NCI-H526 treated with DMSO at 0.1 percent for 48 hours (cell line): ENCODE results near the gene CFAP46.

Experiments
- DNase-seq: peaks from one replicate; lab custom pipeline; 2025; lab: John Stamatoyannopoulos, UW

CFAP46 gene

DNA sequence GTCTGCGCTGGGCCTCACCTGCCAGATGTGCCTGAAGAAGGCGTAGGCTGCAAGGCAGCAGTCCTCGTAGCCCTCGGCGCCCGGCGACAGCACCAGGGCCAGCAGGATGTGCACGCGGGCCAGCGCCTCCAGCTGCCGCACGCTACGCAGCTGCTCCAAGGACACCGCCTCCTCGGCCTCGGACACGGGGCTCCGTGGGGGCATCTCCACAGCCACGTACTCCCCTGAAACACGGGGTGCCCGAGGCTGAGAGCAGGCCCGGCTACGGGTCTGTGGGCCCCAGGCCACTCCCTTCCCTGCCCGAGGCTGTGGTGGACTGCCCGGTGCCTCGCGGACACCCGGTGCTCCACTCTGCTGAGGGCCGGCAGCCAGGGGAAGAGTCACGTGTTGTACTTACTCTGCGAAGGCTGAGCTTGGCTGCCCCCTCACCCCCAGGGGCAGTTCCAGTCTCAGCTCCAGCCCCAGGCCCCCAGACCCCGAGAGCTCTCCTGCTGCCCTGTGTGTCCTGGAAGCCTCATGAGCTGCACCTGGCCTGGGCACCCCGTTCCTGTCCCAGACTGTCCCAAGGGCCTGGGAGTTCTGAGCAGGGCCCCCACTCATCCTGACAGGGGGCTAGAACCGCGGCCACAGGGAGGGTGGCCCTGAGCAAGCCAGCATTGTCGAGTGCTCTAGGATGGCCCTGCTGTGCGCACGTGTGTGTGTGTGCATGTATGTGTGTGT is 62.8 kb downstream of the CFAP46 start:
- DNase-seq, result no peak

DNA sequence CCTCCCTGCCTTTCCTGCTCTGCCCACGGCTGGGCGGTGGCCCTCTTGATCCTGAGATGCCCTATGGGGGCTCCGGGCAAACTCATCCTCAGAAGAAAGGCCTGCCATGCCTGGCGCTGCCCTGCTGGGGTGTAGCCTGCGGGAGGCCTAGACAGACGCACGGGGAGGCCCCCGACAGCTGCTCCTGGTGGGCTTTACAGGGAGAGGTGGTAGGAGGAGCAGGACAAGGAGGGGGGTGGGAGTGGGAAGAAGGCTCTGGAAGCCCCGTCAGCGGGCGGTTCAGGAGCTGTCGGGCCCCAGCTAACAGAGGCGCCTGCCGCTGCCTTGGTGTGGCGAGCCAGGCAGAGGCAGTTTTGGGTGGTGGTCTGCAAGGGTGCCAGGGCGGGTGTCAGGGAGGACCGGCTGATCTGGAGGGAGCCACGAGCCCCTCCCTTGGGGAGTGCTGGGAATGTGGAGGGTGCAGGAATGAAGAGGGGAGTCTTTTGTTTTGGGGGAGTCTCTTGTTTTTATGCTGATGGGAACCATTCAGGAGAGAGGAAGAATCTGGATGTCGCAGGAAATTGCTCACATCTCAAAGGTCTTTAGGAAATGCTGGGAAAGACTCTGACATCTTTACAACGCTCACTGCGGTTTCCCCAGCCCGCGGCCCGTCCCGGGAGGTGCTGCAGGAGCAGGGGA is 63.5 kb downstream of the CFAP46 start:
- DNase-seq, result no peak

DNA sequence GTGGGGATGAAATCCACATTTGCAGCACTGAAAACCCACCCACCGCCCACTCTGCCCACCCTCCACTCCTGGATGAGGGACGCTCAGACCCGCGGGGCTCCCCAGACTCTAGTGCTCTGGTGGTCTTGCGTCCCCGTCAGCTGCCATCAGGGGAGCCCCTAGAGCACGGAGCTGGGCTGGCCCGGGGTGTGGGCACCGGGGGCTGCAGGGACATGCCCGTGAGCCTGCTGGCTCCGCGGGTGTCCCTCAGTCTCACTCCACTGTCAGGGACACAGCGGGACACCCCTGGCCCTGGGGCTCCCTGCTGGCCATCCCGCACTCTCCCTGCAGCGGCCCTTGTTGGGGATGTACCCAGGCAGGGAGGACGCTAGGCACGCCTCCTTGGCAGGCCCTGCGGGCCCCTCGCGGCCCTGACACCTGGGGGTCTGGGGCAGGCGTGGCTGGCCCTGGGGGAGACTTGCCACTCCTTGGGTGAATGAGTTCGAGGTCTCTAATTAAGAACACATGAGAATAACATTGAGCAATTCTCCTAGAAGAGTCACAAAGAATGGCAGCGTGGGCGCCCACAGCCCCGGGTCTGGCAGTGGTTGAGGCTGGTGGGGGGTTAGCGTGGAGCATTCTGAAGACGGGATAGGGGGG is 64.2 kb downstream of the CFAP46 start:
- DNase-seq, result no peak

DNA sequence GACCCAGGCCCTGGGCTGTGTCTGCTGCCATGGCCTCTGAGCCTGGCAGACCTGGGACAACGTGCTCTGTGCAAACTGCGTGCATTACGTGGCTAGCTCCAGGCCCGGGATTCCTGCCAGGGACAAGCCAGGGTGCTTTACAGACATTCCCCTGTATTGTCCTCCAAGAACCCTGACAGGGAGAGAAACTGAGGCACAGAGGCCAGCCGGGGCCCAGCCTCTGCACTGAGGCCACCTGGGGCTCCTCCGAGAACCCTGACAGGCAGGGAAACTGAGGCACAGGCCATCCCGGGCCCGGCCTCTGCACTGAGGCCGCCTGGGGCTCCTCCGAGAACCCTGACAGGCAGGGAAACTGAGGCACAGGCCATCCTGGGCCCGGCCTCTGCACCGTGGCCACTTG is 64.9 kb downstream of the CFAP46 start:
- DNase-seq, result no peak

DNA sequence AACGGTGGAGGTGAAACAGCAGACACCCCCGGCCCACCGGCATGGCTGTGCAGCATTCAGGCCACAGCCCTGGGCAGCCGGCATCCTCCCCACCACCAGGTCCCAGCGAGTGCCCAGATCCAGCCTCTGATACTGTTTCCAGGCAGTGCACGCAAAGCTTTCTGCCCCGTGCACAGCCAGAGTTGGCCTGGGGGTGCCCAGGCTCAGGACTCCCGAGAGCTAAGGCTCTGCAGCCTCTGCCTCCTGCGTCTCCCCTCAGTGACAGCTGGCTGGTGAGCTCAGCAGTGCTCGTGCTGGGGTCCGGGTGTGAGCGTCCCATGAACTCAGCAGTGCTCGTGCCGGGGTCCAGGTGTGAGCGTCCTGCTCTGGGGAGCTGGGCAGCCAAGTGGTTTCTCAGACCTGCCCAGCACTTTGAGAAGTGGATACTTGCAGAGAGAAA is 65.4 kb downstream of the CFAP46 start:
- DNase-seq, result no peak

DNA sequence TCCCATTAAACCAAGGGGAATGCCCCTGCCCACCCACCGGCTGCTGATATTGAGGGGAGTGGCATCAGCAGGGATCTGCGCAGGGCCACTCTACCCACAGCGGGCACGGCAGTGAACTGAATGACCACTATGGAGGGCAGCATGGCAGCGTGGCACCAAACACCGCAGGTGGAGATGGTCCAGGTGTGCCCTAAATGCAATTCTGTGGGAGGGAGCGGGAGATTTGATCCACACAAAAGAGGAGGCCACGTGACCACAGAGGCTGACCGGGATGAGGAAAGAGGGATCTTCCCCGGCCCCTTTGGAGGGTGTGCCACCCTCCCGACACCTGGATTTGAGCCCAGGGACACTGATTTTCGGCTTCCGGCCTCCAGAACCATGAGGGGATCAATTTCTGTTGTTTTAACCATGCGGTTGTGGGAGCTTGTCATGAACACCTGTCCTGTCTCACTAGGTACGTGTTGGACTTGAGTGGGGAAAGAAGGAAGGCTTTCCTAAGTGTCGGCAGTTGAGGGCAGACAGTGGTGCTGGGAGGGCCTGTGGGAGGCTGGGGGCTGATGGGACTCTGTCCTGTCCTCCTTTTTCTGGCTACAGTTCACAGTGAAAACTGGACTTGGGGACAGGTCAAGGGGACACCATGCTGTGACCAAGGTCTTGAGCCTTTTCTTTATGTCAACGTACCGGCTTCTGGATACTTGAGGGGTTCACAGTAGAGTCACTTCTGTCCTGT is 66.1 kb downstream of the CFAP46 start:
- no peak for DNase-seq

DNA sequence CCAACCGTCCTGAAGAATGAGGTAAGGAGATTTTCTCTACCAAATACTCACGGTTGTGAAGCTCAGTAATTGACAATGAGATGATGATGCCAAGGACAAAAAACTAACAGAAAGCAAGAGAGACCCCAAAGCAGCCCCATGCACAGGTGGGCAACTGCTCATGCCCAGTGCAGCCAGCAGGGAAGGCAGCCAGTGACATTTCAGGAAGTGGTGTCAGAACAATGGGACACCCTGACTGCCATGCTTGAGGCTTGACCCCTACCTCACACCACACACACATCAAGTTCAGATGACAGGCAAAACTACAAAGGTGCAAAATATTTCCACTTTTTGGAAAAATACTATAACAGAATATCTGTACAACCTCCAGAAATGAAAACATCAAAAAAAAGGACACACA is 66.9 kb downstream of the CFAP46 start:
- DNase-seq, result no peak

DNA sequence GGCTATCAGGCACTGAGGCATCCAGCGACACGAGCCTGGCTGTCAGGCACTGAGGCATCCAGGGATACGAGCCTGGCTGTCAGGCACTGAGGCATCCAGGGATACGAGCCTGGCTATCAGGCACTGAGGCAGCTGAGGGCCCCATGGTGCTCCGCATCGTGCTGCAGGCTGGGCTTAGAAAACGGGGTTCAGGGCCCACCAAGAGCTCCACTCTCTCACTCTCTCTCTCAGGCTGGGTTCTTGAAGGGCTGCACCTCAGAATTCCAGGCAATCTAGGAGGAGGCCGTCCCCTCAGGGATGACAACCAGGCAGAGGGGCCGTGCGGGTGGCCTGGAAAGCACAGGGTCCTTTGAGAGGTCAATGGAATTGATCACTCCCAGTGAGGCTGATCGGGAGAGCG is 69.0 kb downstream of the CFAP46 start:
- no peak for DNase-seq

DNA sequence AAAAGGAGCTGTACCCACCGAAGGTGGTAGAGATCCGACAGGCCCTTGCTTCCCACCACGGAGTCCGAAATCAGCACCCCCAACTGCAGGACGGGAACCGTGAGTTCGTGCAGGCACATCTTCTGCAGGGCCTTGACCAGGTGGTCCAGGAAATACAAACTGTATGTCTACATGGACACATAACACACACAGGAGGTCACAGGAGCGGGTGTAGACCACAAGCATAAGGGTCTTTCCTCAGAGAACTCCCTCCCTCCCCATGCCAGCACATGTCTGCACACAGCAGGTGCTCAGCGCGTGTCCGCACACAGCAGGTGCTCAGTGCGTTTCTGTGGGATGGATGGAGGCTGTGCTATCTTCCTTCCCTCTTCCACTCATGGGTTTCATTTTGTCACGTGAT is 69.7 kb downstream of the CFAP46 start:
- DNase-seq, result no peak

DNA sequence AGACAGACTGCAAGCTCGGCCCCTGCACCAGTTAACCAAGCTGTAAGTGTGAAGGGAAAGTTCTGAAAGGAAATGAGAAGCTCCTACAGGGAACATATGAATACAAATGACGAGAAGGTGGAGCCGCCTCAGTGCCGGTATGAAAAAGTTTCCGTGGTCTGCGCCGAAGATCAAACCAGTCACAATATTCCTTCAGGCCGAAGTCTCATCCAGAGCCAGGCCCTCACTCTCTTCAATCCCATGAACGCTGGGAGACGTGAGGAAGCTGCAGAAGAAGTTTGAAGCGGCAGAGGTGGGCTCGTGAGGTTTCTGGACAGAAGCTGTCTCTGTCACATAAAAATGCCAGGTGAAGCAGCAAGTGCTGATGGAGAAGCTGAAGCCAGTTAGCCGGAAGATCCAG is 71.9 kb downstream of the CFAP46 start:
- no peak for DNase-seq

DNA sequence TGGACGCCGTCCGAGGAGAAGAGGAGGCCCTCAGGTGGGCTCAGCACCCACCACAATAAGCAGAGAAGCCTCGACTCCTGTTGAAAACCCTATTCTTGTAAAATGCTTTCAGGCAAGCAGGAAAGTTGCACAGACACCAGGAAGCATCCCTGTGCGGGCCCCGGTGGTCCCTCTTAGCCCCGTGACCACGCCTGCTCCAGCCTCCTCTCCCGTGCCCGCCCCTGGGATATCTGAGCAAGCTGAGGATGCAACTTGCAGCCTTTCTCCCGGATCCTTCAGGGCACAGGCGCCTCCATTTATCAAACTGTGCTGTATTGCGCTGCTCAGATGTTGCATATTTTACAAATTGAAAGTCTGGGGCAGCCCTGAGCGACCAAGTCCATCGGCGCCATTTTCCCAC is 72.7 kb downstream of the CFAP46 start:
- DNase-seq, result no peak

DNA sequence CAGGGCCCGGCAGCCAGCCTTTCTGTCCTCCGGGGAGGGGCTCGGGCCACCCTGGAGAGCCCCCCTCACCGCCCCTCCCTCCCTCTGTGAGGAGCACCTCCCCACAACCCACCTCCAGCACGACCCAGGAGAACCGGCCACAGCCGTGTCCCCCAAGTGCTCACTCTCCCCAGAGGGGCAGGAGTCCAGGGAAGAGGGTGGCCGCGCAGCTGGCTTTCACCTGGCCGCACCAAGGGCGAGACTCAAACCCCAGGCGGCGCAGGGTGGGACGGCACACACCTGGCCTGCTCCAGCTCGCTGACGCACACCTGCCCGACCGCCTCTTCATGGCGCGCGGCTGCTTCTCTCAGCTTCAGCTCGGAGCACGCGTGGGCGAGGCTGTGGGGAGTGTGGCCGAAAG is 73.4 kb downstream of the CFAP46 start:
- DNase-seq, result no peak

DNA sequence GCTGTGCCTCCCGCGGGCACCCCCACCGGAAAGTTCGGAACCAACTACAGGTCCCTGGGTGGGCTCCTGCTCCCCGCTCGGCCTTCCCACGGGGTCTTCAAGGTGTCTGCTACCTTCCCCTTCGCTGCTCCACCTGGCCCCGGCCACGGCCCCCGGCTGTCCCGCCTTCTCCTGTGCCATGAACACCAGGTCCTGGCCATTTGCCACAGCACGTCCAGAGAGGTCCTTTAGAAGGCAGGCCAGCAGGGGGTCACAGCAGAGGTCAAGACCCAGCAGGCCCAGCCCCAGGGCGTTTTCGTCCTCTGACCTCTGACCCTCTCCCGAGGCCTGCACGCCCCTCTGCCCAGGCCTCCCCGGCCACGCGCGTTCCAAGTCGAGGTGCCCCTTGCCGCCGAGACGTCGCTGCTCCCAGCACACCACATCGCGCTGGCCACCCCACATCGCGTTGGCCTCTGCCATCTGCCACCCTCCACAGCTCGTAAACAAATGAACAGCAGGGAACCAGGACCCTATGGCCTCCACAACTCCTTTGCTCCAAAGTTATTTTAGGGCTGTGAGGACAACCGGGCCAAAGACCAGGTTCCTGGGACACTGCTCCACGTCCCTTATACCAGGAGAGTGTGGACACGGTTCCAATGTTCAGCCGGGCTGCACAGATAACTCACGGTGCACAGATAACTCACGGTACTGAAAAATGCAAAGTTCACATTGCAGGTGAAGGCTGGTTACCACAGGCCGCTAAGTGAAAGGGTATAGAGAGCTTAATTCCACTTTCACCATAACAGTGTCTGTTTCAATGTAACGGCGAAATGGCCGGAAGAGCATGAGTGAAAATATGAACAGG is 74.3 kb downstream of the CFAP46 start:
- DNase-seq, result no peak

DNA sequence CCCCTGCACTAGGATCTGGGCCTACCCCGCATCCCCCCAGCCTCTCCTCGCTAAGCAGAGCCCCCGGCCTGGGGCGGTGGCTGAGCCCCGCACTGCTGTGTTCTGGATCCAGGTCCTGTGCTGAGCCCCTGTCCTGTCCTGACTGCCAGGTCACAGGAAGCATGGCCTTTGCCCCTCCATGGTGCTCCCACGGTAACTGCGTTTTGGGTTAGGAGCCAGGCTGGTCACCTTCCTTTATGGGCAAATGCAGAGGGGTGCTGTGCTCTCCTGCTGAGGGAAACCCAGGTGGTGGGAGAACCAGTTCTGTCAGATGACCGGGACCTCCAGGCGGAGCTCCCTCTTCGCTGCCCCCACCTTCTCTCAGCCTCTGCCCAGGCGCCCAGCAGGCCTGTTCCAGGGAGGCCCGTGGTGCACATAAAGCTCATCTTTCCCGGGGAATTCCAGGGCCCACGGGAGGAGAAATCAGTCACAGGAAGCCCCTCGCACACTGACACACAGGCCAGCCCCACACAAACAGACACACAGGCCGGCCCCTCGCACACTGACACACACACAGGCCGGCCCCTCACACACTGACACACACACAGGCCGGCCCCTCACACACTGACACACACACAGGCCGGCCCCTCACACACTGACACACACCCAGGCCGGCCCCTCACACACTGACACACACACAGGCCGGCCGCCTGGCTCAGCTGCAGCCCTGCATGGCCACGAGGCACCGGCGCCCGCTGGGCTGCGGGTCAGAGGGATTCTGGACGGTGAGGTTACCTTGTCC is 75.6 kb downstream of the CFAP46 start:
- DNase-seq, result no peak

DNA sequence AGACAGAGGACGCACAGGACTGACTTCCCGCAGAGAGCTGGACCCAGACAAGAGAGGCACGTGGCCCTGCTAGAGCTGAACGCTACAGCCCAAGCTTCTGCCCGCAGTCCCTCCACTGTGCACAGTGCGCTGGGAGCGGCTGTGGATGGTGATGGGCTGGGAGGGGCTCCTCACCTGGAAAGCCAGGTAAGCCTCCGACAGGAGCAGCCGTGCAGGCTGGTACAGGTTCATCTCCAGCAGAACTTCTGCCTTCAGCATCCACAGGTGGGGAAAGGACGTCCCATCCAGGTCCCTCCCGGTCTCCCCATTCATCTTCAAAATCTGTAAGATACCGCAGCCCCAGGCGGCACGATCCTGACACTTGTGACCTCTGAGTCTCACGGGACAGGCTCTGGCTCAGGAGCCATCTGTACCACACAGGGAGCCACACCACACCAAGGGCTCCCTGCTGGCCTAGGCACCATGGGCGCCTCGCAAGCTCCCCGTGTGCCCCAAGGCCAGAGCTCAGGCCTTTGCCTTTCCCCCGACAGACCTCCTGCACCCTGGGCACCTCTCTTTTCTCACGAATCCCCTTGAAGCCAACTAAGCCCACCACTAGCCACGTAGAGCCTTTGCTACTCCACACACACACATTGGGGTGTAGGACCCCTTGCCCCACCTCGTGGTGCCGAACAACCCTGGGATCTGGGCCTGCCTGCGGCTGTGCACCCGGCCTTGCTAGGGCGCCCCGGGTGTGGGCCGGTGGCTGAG is 76.3 kb downstream of the CFAP46 start:
- DNase-seq, result no peak

DNA sequence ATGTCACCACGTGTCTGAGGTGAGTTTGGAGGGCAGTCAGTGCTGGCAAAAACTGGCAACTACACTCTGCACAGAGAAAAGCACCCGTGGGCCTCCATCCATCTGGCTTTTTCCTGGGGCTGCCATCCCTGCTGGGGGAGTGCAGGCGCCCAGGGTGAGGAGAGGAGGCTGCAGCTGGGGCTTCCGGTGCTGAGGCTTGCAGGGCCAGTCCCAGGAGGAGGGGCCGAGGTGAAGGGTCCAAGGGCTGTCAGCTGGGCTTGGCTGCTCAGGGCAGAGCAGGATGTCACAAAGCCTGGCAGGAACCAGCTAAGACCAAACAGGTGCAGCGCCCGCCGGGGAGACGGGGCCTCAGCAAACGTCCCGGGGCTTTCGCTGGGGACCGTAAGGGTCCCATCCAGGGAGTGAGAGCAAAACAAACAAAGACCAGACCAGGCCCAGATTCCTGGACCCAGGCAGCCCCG is 77.2 kb downstream of the CFAP46 start:
- DNase-seq, result no peak

DNA sequence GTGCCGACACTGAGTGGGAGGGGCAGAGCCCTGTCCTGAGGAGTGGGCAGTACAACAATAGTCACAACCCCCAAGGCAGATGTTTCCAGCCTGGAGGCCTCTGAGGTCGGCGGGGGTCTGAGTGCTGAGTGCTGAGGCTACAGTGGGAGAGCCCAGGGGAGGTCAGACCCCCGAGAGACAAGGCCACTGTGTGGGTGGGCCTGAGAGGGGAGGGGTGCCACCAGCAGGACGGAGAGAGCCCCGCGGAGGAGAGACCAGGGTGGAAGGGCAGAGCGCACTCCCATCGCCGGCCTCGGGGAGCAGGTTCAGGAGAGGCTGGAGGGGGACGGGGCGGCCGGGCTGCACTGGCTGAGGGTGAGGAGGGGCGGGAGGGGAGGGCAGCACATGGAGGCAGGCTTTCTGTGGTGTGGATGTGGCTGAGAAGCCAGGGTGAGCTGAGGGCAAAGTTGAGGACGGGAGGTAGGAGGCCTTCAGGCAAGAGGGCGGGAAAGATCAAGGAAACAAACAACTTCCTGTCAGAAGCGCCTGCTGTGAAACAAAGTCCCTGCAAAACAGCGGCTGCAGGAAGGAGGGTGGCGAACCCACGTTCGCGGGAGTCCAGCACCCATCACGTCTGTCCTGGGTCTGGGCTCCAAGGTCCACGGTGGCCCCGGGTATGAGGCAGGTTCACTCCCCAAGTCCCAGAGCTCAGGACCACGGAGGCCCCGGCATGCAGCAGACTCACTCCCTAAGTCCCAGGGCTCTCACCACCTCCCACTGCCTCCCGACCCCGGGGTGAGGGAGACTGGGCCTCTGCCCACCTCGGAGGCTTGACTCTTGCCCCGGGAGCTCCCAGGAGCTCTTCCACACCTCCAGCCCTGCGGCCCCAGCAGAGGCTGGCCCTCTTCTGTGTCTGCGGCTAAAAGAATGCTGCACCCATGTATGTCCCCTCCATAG is 79.6 kb downstream of the CFAP46 start:
- DNase-seq, result no peak

DNA sequence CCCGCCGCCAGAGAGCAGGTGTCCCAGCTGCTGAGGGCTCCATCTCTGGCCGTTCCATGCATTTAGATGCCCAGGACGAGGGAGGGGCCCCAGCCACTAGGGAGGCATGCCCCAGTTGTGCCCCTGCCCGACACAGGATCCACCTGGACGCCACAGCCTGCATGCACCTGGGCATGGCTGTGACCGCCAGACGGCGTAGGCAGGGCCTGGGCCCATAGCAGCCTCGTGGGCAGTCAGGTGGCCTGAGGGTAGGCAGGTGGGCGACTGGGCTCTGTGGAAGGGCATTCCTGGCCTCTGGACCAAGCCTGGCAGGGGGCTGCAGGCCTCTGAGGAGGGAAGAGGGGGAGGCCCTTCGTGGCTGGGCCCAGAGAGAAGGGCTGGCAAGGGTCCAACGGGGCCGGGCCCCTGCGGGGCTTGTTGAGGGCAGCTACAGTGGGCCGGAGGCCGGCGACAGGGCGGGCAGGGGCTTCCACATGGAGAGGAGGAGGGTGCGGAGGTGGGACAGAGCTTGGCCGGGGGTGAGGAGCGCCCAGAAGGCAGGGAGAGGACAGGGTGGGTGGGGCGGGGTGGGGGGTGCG is 80.4 kb downstream of the CFAP46 start:
- DNase-seq, result no peak
